HepG2 (cell line): ENCODE measurements around the gene DPP3. TPM values are rescaled to one million over a fixed set of nuclear protein-coding genes. Genes with fewer than 3 reads are reported as not detected.

Source experiments
- ATF7 ChIP-seq, 2 experiments: fragments of 450-650 bp in 1 of 2; sonication (generic) in 1 of 2; formaldehyde crosslinking in 1 of 2; IDR thresholded peaks; 2 replicates each; pipeline versions ENCODE4 v1.4.0 to v1.6.1; 2016 to 2020; ENCODE audit warnings: antibody characterized with exemption in 1 of 2, mild to moderate bottlenecking in 1 of 2, missing genetic modification reagents in 1 of 2
- FOXC1 ChIP-seq: sonication (generic); formaldehyde crosslinking; IDR thresholded peaks from 2 replicates; pipeline ENCODE4 v1.8.0; 2022; ENCODE audit warnings: mild to moderate bottlenecking, missing genetic modification reagents, borderline replicate concordance
- GABPA ChIP-seq, 2 experiments: IDR thresholded peaks; 2 replicates each; pipeline ENCODE4 v1.6.1; 2011 to 2016; ENCODE audit warnings: low read depth in 2 of 2, low read length in 1 of 2, missing biosample characterization in 1 of 2, missing genetic modification characterization in 1 of 2
- HDAC2 ChIP-seq: sonication (generic); formaldehyde crosslinking; IDR thresholded peaks from 2 replicates; pipeline ENCODE4 v1.4.0; 2020; ENCODE audit warnings: missing genetic modification reagents
- HNRNPLL ChIP-seq: fragments of 200-400 bp; formaldehyde crosslinking; IDR thresholded peaks from 2 replicates; pipeline ENCODE4 v1.6.1; 2017; ENCODE audit warnings: mild to moderate bottlenecking, low read depth, low read length; ENCODE audit not compliant: poor library complexity, severe bottlenecking
- IKZF4 ChIP-seq: sonication (generic); formaldehyde crosslinking; IDR thresholded peaks from 2 replicates; pipeline ENCODE4 v1.5.1; 2020; ENCODE audit warnings: borderline replicate concordance, mild to moderate bottlenecking, low read depth, missing genetic modification reagents; ENCODE audit errors: not compliant biosample characterization
- MYPOP ChIP-seq: sonication (generic); formaldehyde crosslinking; IDR thresholded peaks from 2 replicates; pipeline ENCODE4 v1.8.1; 2023; ENCODE audit warnings: mild to moderate bottlenecking, moderate library complexity, missing genetic modification reagents
- PCBP1 ChIP-seq: fragments of 200-400 bp; formaldehyde crosslinking; IDR thresholded peaks from 2 replicates; pipeline ENCODE4 v1.6.1; 2017; ENCODE audit warnings: mild to moderate bottlenecking, low read depth, low read length, borderline replicate concordance
- POLR2A ChIP-seq, 2 experiments: IDR thresholded peaks; 2 replicates each; pipeline ENCODE4 v1.6.1; 2011; ENCODE audit warnings: low read depth in 2 of 2, low read length in 2 of 2, mild to moderate bottlenecking in 1 of 2, moderate library complexity in 1 of 2; ENCODE audit not compliant: insufficient read depth in 1 of 2
- TIGD3 ChIP-seq: sonication (generic); formaldehyde crosslinking; IDR thresholded peaks from 2 replicates; pipeline ENCODE4 v1.5.1; 2020; ENCODE audit warnings: mild to moderate bottlenecking, missing genetic modification reagents, borderline replicate concordance
- ZBTB7B ChIP-seq: sonication (generic); formaldehyde crosslinking; IDR thresholded peaks from 2 replicates; pipeline ENCODE4 v1.4.0; 2020; ENCODE audit warnings: missing genetic modification reagents
- ZEB1 ChIP-seq: IDR thresholded peaks from 2 replicates; pipeline ENCODE4 v1.6.1; 2012; ENCODE audit warnings: mild to moderate bottlenecking, low read depth, inconsistent platforms; ENCODE audit not compliant: insufficient replicate concordance
- ZFX ChIP-seq: sonication (generic); formaldehyde crosslinking; IDR thresholded peaks from 2 replicates; pipeline ENCODE4 v1.4.0; 2020; ENCODE audit warnings: mild to moderate bottlenecking, low read depth, missing genetic modification reagents, moderate library complexity
- ZNF18 ChIP-seq: sonication (generic); formaldehyde crosslinking; IDR thresholded peaks from 2 replicates; pipeline ENCODE4 v1.8.0; 2022; ENCODE audit warnings: mild to moderate bottlenecking, missing genetic modification reagents; ENCODE audit not compliant: insufficient replicate concordance
- ZNF430 ChIP-seq: sonication (generic); formaldehyde crosslinking; IDR thresholded peaks from 2 replicates; pipeline ENCODE4 v1.9.0; 2021; ENCODE audit warnings: mild to moderate bottlenecking, missing genetic modification reagents
- ZNF446 ChIP-seq: sonication (generic); formaldehyde crosslinking; IDR thresholded peaks from 2 replicates; pipeline ENCODE4 v1.5.0; 2020; ENCODE audit warnings: mild to moderate bottlenecking, missing genetic modification reagents
- ZNF549 ChIP-seq: sonication (generic); formaldehyde crosslinking; IDR thresholded peaks from 2 replicates; pipeline ENCODE4 v1.5.0; 2020; ENCODE audit warnings: missing genetic modification reagents
- ZNF703 ChIP-seq: sonication (generic); formaldehyde crosslinking; IDR thresholded peaks from 2 replicates; pipeline ENCODE4 v1.5.1; 2020; ENCODE audit warnings: missing genetic modification reagents, mild to moderate bottlenecking, moderate library complexity, borderline replicate concordance
- polyA plus RNA-seq, 8 experiments: library from polyadenylated mRNA; depleted of rRNA in 3 of 8; stranded (reverse) in 7 of 8; unstranded in 1 of 8; fragments of >200 nt; fragmentation: Illumina TruSeq in 4 of 8; extraction: Trizol in 4 of 8; gene quantifications; 2 replicates each; pipeline versions ENCODE4 v1.2.1 to v1.2.3, GENCODE V29; 2011 to 2016; ENCODE audit warnings: low read depth in 4 of 8, missing spikeins in 1 of 8, mixed read lengths in 1 of 8; ENCODE audit not compliant: insufficient read depth in 1 of 8
- total RNA-seq, 5 experiments: library from RNA; depleted of rRNA; stranded (reverse); fragments of >200 nt; fragmentation: Illumina TruSeq; extraction: Trizol; gene quantifications; 2 replicates each; pipeline ENCODE4 v1.2.3, GENCODE V29; 2016; ENCODE audit warnings: low read depth in 1 of 5
- TF ChIP-seq, protein P1 (sequence below): IDR thresholded peaks from 2 replicates; pipeline ENCODE4 v1.6.1; 2018; ENCODE audit warnings: missing genetic modification reagents
- TF ChIP-seq, protein P2 (sequence below): sonication (generic); formaldehyde crosslinking; IDR thresholded peaks from 2 replicates; pipeline ENCODE4 v1.5.0; 2020; ENCODE audit warnings: missing genetic modification reagents

DPP3 gene
- total and polyA plus RNA-seq, 2 of the 13 experiments (the other 11 are each of a cell fraction or from before 2014, with no cell fraction given), result 38.4 to 59.8 TPM

- no peak; the same call in 1 of the 2 replicates for TF ChIP-seq HDAC2 (CRISPR knock-in tag)
- no peak for TF ChIP-seq ZBTB7B
- TF ChIP-seq ZNF549 (CRISPR knock-in tag), result no peak
- peak; percentile 64; the same call in 1 of the 2 replicates for TF ChIP-seq ZNF430 (CRISPR knock-in tag)
- TF ChIP-seq ZEB1, result peak; percentile 74
- TF ChIP-seq ATF7 (IDR thresholded peaks at IDR 0.05), result no peak
- TF ChIP-seq ATF7 (CRISPR knock-in tag; IDR thresholded peaks at IDR 0.05), result no peak
- TF ChIP-seq, protein P1, sequence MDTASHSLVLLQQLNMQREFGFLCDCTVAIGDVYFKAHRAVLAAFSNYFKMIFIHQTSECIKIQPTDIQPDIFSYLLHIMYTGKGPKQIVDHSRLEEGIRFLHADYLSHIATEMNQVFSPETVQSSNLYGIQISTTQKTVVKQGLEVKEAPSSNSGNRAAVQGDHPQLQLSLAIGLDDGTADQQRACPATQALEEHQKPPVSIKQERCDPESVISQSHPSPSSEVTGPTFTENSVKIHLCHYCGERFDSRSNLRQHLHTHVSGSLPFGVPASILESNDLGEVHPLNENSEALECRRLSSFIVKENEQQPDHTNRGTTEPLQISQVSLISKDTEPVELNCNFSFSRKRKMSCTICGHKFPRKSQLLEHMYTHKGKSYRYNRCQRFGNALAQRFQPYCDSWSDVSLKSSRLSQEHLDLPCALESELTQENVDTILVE (CRISPR knock-in tag), result peak; percentile 62; the same call in 1 of the 2 replicates
- TF ChIP-seq FOXC1 (CRISPR knock-in tag), result 0 out of 2 replicates have a peak, but pooled peaks have one; percentile 53
- TF ChIP-seq ZNF703 (CRISPR knock-in tag), result no peak; the same call in 1 of the 2 replicates
- no peak for TF ChIP-seq IKZF4 (CRISPR knock-in tag)
- no peak for TF ChIP-seq HNRNPLL
- TF ChIP-seq MYPOP, result peak; percentile 37; the same call in 1 of the 2 replicates
- TF ChIP-seq TIGD3 (CRISPR knock-in tag), result no peak
- TF ChIP-seq POLR2A (IDR thresholded peaks at IDR 0.05; ENCODE audit: insufficient read depth in 1 of 2, low read depth in 2 of 2, low read length in 2 of 2), result peak; percentile 67 to 78; a peak in 3 of 4 replicates
- TF ChIP-seq PCBP1, result no peak
- peak; percentile 71 for TF ChIP-seq ZNF18 (CRISPR knock-in tag)
- TF ChIP-seq ZFX (CRISPR knock-in tag), result peak; percentile 84
- TF ChIP-seq, protein P2, sequence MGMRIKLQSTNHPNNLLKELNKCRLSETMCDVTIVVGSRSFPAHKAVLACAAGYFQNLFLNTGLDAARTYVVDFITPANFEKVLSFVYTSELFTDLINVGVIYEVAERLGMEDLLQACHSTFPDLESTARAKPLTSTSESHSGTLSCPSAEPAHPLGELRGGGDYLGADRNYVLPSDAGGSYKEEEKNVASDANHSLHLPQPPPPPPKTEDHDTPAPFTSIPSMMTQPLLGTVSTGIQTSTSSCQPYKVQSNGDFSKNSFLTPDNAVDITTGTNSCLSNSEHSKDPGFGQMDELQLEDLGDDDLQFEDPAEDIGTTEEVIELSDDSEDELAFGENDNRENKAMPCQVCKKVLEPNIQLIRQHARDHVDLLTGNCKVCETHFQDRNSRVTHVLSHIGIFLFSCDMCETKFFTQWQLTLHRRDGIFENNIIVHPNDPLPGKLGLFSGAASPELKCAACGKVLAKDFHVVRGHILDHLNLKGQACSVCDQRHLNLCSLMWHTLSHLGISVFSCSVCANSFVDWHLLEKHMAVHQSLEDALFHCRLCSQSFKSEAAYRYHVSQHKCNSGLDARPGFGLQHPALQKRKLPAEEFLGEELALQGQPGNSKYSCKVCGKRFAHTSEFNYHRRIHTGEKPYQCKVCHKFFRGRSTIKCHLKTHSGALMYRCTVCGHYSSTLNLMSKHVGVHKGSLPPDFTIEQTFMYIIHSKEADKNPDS (CRISPR knock-in tag), result 0 out of 2 replicates have a peak, but pooled peaks have one; percentile 54
- TF ChIP-seq GABPA (IDR thresholded peaks at IDR 0.05; ENCODE audit: low read depth, low read length), result no peak
- peak; percentile 71 for TF ChIP-seq GABPA (CRISPR knock-in tag; IDR thresholded peaks at IDR 0.05; ENCODE audit: low read depth)
- TF ChIP-seq ZNF446 (CRISPR knock-in tag), result no peak
These were observed 41.4 kb upstream of the DPP3 start, which contains the start of gene MRPL11 (continued) for GRCh38 chr11:66438504-66439466.
